GM12878 (cell line): ENCODE data around the gene SLC44A3. TPM values are rescaled to one million over a fixed set of nuclear protein-coding genes. Genes with fewer than 3 reads are reported as not detected.

Experiments
- ATAC-seq: fragments of 200-7000 bp; cut with Tn5 transposase; 3 replicates; pipeline ENCODE4 v1.9.1; 2020; ENCODE audit warnings: mild to moderate bottlenecking, moderate library complexity
- BruUV-seq: library from RNA; stranded (reverse); fragments of 400-500 nt; replicated peaks from 2 replicates; lab custom pipeline; 2021; lab: Mats Ljungman, UMichigan
- CTCF ChIA-PET: fragments of 300-600 bp; sonication (Branson Sonifier 250); formaldehyde crosslinking; extraction: SDS; loops from one replicate; lab custom pipeline; 2021; ENCODE audit warnings: inconsistent platforms; lab: Yijun Ruan, JAX
- POLR2A ChIA-PET: fragments of 350-600 bp; formaldehyde crosslinking; extraction: SDS; loops from one replicate; lab custom pipeline; 2021; ENCODE audit warnings: inconsistent platforms; lab: Charles Lee
- RAD21 ChIA-PET: fragments of 300-600 bp; sonication (Branson Sonifier 250); formaldehyde crosslinking; loops from one replicate; lab custom pipeline; 2023; ENCODE audit warnings: antibody characterized with exemption; ENCODE audit not compliant: unreplicated experiment; lab: Charles Lee
- SMC1A ChIA-PET: fragments of 300-600 bp; sonication (Branson Sonifier 250); formaldehyde crosslinking; loops from one replicate; lab custom pipeline; 2023; ENCODE audit not compliant: unreplicated experiment, uncharacterized antibody; lab: Charles Lee
- DNase-seq: peaks from one replicate; pipeline ENCODE4 v3.0.0-alpha.2; 2011; ENCODE audit warnings: low read depth, low spot score
- FAIRE-seq: peaks from 3 replicates; lab custom pipeline; 2011; peaks lifted over from hg19 to GRCh38; lab: Jason Lieb, UNC
- H2AFZ ChIP-seq: 2 replicates; pipeline ENCODE4 v1.6.0; 2011; ENCODE audit warnings: low read depth, low read length, control low read depth; ENCODE audit not compliant: control insufficient read depth
- H3K27ac ChIP-seq: 2 replicates; pipeline ENCODE4 v1.5.1; 2011; ENCODE audit warnings: control low read depth; ENCODE audit not compliant: control insufficient read depth, insufficient read depth
- H3K27me3 ChIP-seq, 2 experiments: replicated peaks in 1 of 2; 2 replicates each; pipeline versions ENCODE4 v1.6.0 to v1.6.1; 2011; ENCODE audit warnings: low read length in 1 of 2; ENCODE audit not compliant: control insufficient read depth in 2 of 2, insufficient read depth in 2 of 2
- H3K36me3 ChIP-seq, 2 experiments: 2 replicates each; pipeline ENCODE4 v1.5.1; 2011; ENCODE audit warnings: low read length in 1 of 2; ENCODE audit not compliant: control insufficient read depth in 2 of 2, insufficient read depth in 2 of 2
- H3K4me1 ChIP-seq: 2 replicates; pipeline ENCODE4 v1.6.1; 2011; ENCODE audit warnings: mild to moderate bottlenecking, low read length, moderate library complexity, mixed read lengths; ENCODE audit not compliant: control insufficient read depth, insufficient read depth
- H3K4me2 ChIP-seq: 2 replicates; pipeline ENCODE4 v1.6.0; 2011; ENCODE audit warnings: control low read depth; ENCODE audit not compliant: control insufficient read depth, insufficient read depth
- H3K4me3 ChIP-seq: fragments of 200-600 bp; sonication (generic); 2 replicates; pipeline ENCODE4 v1.5.1; 2016
- H3K79me2 ChIP-seq: 2 replicates; pipeline ENCODE4 v1.6.0; 2011; ENCODE audit warnings: low read length; ENCODE audit not compliant: control insufficient read depth, insufficient read depth
- H3K9ac ChIP-seq: 2 replicates; pipeline ENCODE4 v1.8.0; 2011; ENCODE audit warnings: low read length, control low read depth, mixed read lengths; ENCODE audit not compliant: control insufficient read depth, insufficient read depth
- H3K9me3 ChIP-seq: replicated peaks from 3 replicates; pipeline ENCODE4 v1.5.1; 2011; ENCODE audit warnings: mild to moderate bottlenecking, low read length; ENCODE audit not compliant: control insufficient read depth, insufficient read depth
- H4K20me1 ChIP-seq: 2 replicates; pipeline ENCODE4 v1.6.0; 2011; ENCODE audit not compliant: control insufficient read depth, insufficient read depth
- CHD4 ChIP-seq: fragments of 200-600 bp; sonication (generic); IDR thresholded peaks from 2 replicates; pipeline ENCODE4 v1.6.1; 2016; ENCODE audit warnings: mild to moderate bottlenecking
- IRF5 ChIP-seq: fragments of 450-650 bp; IDR thresholded peaks from 2 replicates; pipeline ENCODE4 v1.6.1; 2017; ENCODE audit warnings: borderline replicate concordance
- SMAD1 ChIP-seq: fragments of 450-650 bp; IDR thresholded peaks from 2 replicates; pipeline ENCODE4 v1.6.1; 2018; ENCODE audit warnings: mild to moderate bottlenecking, low read depth; ENCODE audit not compliant: partially characterized antibody
- TBL1XR1 ChIP-seq: IDR thresholded peaks from 2 replicates; pipeline ENCODE4 v1.6.1; 2012; ENCODE audit warnings: low read depth, low read length, improper control_type of control experiment
- WRNIP1 ChIP-seq: IDR thresholded peaks from 2 replicates; pipeline ENCODE4 v1.6.1; 2011; ENCODE audit warnings: low read depth, low read length, improper control_type of control experiment, borderline replicate concordance
- ZNF622 ChIP-seq: fragments of 450-650 bp; IDR thresholded peaks from 2 replicates; pipeline ENCODE4 v1.6.1; 2017; ENCODE audit warnings: mild to moderate bottlenecking, inconsistent platforms
- WGBS: methylation state at CpG from one replicate; pipeline ENCODE4 v1.1.6; 2016; ENCODE audit warnings: low lambda C conversion rate; ENCODE audit not compliant: insufficient replicate concordance, insufficient coverage; ENCODE audit errors: missing lambda C conversion rate; 5-methylcytosine and 5-hydroxymethylcytosine counted together
- in situ Hi-C: fragments of 300-500 bp; cut with MboI; formaldehyde crosslinking; loops from 9 replicates; pipeline ENCODE4 v1.14.3; 2018; ENCODE audit warnings: mixed read lengths
- intact Hi-C: fragments of 100-400 bp; cut with micrococcal nuclease; formaldehyde crosslinking; loops from one replicate; pipeline ENCODE4 v1.14.2; 2022; ENCODE audit not compliant: unreplicated experiment
- polyA plus RNA-seq, 11 experiments: library from polyadenylated mRNA; depleted of rRNA in 4 of 11; unstranded in 6 of 11; stranded (reverse) in 5 of 11; fragments of >200 nt; fragmentation: Nextera tagmentation in 4 of 11; fragmentation: Illumina TruSeq in 1 of 11; extraction: Ambion mirVana in 4 of 11; extraction: Trizol in 1 of 11; gene quantifications; 1 replicate in 1 of 11; 2 replicates in 10 of 11; pipeline versions ENCODE4 v1.2.1 to v1.2.3, GENCODE V29; 2011 to 2016; ENCODE audit warnings: inconsistent platforms in 2 of 11, missing spikeins in 2 of 11, low read depth in 1 of 11
- total RNA-seq, 4 experiments: library from RNA; depleted of rRNA in 3 of 4; stranded (reverse); fragments of >200 nt in 3 of 4; fragmentation: Illumina TruSeq in 1 of 4; extraction: Trizol in 1 of 4; gene quantifications; 2 replicates each; pipeline versions ENCODE4 v1.2.1 to v1.2.3, GENCODE V29; 2013 to 2021

Gene SLC44A3
- total and polyA plus RNA-seq, 10 of the 15 experiments (the other 5 are each of a cell fraction or from before 2014, with no cell fraction given), result not detected

- in situ Hi-C loops (no loop called here), intact Hi-C loops (no loop called here)
- H3K27me3 ChIP-seq, result no peaks in the 10 kb centered on the region
- ChIA-PET SMC1A (no interaction called here), CTCF (no interaction called here), RAD21 (no interaction called here), POLR2A (no interaction called here)
- no peaks in the 10 kb centered on the region for H3K9me3 ChIP-seq
- H3K4me3 ChIP-seq, result no peak overlapping the region
- no peak overlapping the region for H3K9ac ChIP-seq
- no peaks in the 10 kb centered on the region for H4K20me1 ChIP-seq
- H3K4me2 ChIP-seq, result no peak overlapping the region
- H3K79me2 ChIP-seq, result no peaks in the 10 kb centered on the region
- DNase-seq (no peak), FAIRE-seq (no peak), ATAC-seq (no peak)
- H3K27ac ChIP-seq, result no peak overlapping the region
- H3K36me3 ChIP-seq, result no peaks in the 10 kb centered on the region
- H2AFZ ChIP-seq, result no peak overlapping the region
- 21% methylated on average over 5 of the region's 5 CpGs for WGBS
- no peaks in the 10 kb centered on the region for H3K4me1 ChIP-seq
- no peak for TF ChIP-seq CHD4
- no peak for TF ChIP-seq WRNIP1
- TF ChIP-seq ZNF622, result no peak
- no peak for TF ChIP-seq SMAD1
- BruUV-seq, result no TSS peak
Measured at GRCh38 chr1:94886361-94886760, 66.2 kb downstream of the SLC44A3 start.

DNA sequence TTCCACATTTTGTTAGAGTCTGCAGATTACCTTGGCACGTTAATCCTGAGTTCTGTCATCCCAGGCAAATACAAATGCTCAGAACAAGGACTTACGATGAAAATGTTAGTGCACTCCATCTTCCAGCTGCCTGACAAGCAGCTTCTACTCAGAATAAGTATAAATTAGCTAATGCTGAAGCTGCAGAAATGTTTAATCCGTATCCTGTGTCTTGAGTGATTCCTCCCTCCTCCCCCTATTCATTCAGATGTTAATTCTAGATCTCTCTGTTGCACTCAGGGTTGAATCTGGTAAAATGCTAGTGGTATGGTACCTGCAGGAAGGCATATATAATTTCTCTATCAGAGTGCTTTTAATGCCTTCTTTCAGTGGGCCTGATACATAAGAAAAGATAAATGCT is 66.9 kb downstream of the SLC44A3 start:
- BruUV-seq, result no TSS peak
- ChIA-PET SMC1A (no interaction called here), POLR2A (no interaction called here), CTCF (no interaction called here), RAD21 (no interaction called here)
- intact Hi-C loops, result no loop called here
- no peaks in the 10 kb centered on the region for H3K79me2 ChIP-seq
- no peaks in the 10 kb centered on the region for H3K27me3 ChIP-seq
- no peaks in the 10 kb centered on the region for H4K20me1 ChIP-seq
- FAIRE-seq (no peak), ATAC-seq (no peak)
- no peaks in the 10 kb centered on the region for H3K36me3 ChIP-seq
- no peak overlapping the region for H2AFZ ChIP-seq
- H3K4me2 ChIP-seq, result no peak overlapping the region
- no peak overlapping the region for H3K4me3 ChIP-seq
- TF ChIP-seq TBL1XR1 (no peak), IRF5 (no peak)
- TF ChIP-seq, all 136 proteins: peak for 0
- no peaks in the 10 kb centered on the region for H3K4me1 ChIP-seq
- in situ Hi-C loops, result no loop called here
- H3K9me3 ChIP-seq, result no peaks in the 10 kb centered on the region
- H3K9ac ChIP-seq, result no peak overlapping the region
- no peak overlapping the region for H3K27ac ChIP-seq
- DNase-seq, result no peak
- WGBS, result 30% methylated on average over 3 of the region's 3 CpGs
